ENCODE data around the gene HPS3.

Gene HPS3

DNA sequence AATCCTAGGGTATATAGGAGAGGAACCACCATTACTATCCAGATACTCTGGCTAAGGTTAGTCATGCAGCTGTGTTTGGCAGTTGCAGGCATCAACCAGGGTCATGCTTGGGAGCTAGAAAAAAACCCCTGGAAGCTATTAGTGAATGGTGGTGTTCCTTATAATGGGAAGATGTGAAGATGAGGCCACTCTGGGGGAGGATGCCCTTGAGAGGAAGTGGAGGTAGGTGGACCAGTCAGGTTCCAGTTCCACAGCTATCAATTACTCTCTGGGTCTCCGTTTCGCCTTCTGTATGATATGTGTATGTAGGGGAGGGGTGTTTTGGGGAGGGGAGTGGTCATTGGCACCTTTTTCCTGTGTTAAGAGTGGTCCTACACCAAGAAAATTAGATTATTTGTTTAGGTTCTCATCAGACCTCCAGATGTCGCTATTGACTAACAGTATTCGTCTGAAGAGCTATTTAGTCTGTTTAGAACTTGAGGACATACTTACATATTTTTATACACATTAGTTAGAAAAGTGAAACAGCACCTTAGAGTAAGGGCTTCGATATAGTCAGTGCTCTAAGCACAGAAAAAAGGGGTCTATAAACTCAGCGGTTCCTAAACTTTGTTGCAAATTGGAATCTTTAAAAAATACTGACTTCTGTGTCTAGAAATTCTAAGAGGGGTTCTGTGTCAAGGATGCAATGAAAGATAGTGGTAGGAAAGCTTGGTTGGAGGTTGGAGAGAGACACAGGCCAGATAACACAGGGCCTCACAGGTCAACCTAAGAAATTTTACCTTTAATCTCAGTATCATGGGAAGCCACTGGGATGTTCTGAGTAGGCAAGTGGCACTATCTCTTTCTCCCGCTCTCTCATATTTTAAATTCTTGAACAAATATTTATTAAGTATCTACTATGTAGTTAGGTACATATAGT lies 9.1 kb upstream of the HPS3 start:
- no peak for DNase-seq (ENCODE audit: low read depth in 2 of 2)

DNA sequence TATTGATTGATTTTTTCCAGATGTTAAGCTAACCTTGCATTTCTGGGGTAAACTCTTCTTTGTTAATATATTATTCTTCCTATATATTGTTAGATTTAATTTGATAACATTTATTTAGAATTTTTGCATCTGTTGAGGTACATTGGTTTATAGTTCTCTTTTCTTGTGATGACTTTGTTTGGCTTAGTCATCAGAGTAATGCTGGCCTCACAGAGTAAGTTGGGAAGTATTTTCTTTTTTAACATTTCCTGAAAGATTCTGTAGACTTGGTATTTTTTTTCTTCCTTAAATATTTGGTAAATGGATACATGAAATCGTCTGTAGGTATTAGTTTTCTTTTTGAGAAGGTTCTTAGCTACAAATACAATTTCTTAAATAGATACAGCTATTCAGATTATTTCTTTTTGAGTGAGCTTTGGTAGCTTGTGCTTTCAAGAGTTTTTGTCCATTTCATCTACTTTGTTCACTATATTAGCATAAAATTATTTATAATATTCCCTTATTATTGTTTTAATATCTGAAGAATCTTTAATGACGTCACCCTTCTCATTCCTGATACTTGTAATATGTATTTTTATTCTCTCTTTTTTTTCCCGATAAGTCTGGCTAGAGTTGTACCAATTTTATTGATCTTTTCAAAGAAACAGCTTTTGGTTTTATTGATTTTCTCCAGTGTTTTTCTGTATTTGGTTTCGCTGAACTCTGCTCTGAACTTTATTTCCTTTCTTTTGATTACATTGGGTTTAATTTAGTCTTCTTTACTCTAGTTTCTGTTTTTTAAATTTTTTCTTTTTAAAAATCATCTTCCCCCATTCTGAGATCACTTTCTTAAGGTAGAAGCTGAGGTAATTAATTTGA lies 6.5 kb upstream of the HPS3 start:
- no peak for DNase-seq (ENCODE audit: low read depth in 2 of 2)

DNA sequence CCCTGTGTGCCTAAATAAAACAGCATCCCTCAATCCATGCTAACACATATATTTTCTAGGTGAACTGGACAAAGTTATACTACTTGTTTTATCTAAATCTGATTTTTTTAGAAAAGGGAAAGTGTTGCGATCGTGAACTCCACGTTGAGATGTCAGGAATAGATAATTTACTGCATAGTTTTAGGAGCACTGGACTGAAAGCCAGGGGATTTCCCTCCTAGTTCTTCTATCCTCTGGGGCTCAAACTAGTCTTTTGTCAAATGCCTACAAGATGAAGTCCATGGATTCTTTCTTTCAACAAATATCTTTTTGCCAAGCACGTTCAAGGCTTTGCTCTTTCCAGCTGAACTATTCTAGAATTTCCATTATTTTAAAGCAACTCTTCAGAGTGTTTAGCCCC lies 617 bp upstream of the HPS3 start:
- DNase-seq (ENCODE audit: low read depth in 2 of 2), result no peak

DNA sequence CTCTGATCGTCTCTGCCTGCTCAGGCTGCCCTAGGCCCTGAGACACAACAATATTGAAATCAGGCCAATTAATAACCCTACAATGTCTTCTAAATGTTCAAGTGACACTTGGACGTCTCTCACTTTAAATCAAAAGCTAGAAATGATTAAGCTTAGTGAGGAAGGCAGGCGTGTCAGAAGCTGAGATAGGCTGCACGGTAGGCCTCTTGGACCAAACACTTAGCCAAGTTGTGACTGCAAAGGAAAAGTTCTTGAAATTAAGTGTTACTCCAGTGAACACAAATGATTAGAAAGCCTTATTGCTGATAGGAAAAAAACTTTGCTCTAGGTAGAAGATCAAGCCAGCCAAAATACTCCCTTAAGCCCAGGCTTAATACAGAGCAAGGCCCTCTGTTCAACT lies 2.2 kb downstream of the HPS3 start:
- DNase-seq (ENCODE audit: low read depth in 2 of 2), result no peak

DNA sequence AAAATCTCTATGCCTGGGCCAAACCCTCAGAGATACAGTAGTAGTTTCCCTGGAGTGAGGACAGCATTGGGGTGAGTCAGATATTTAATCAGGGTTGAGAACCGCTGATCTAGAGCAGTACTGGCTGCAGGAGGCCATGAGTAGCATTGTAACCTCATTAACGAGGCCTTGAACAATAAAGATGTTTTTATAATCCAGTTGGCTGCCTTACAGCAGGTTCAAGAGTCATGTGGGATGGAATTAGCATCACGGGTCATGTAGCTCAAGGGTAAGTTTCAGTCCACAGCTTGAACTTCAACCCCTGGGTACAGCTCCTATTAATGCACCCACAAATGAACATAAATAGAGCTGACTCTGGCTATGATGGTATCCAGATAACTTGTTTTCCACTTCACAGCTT lies 5.1 kb downstream of the HPS3 start:
- no peak for DNase-seq (ENCODE audit: low read depth in 2 of 2)

DNA sequence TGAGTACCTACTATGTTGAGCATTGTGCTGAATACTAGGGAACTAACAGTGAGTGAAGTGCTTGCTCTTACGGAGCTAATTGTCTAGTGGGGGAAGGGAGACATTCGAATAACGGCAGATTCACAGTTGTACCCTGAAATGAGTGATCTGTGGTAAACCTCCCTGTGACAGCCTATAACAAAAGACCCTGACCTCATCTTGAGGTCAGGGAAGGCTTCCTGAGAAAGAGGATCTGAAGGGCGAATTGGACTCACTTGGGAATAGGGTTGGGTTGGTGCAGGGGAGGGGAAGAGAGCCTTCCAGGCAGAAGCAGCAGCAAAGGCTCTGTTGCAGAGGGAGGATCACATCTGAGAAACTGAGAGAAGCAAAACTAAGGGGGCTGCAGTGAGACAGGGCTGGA lies 13.2 kb downstream of the HPS3 start:
- no peak for DNase-seq (ENCODE audit: low read depth in 2 of 2)

DNA sequence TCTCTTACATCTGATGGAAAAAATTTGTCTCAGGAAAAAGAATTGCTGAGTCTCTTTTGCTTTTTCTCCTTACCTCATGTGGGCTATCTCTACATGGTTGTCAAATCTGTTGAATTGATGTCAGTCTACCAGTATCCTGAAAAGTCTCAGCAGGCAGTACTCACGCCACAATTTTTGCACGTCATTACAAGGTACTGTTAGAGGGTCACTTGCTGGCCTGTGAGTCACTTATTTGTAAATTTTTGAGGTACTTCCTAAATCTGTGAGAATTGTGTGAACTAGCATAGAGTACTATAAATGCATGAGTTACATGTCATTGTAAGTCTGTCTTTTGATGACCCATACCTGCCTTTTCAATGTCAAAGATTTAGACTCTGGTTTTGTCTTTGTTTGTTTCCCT lies 15.9 kb downstream of the HPS3 start:
- DNase-seq (ENCODE audit: low read depth in 2 of 2), result no peak

DNA sequence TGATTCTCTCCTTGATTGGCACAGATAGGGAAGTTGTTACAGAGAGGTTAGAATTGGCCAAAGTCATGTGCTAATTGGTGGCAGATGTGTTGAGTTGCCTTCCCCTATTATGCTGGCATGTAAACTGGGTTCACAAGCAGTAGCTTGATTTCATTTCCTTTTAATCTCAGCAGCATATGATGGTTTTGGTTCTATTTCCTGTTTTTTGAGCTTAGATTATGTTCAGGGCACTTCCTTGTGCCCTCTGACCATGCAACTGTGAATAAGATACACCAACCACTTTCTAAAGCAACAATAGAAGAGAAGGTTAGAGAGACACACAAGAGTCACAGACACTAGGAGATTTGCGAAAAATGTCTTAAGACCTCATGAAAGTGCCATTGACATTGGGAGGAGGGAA lies 16.5 kb downstream of the HPS3 start:
- DNase-seq (ENCODE audit: low read depth in 2 of 2), result no peak

DNA sequence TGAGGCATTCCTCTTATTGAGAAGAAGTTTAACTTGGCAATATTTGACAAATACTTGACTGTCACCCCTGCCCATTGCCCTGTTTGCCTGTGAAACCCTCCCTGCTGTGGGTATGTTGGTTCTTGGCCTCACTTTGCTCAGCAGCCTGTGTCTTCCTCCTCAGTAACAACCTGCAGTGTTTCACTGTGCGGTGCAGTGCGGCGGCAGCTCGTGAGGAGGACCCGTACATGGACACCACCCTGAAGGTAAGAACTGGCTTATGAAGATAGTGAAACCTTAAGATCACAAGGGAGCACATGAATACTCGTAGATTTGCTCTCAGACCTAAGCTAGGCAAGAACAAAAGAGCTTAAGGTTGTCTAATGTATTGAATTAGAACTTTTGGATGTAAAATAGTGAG lies 21.0 kb downstream of the HPS3 start:
- DNase-seq (ENCODE audit: low read depth in 2 of 2), result no peak

DNA sequence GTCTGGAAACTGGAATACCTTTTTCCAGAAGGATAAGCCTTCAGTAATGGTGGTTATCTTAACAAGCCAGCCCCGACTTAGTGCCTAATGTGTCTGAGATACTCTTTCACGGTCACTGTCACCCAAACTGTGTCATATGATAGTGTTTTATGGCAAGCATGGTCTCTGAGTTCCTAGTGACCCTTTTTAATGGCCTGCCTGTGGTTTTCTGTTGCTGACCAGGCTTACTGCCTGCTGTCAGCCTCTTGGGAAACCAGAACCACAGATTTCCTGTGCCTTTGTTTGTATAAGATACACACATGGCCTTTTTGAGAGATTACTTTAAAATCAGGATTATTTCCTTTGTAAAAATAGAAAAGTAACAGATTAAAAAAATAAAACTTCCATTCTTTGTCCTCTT lies 22.4 kb downstream of the HPS3 start:
- DNase-seq (ENCODE audit: low read depth in 2 of 2), result no peak

DNA sequence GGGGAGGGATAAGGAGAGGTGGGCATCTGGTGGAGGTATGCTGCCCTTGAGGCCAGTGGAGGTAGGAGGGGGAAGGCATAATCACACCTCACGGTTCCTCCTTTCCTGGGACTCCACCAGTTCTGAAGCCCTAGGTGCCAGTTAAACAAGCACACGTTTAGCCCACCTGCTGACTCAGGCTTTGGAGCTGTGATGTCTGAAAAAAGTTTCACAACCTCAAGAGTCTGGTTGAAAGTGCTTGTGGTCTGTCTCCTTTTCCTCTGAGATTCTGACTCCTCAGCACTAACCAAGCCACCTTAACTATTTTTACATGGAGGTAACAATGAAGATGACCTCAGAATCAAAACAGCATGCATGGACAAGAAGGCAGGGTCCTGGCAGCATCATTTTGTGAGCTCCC lies 23.0 kb downstream of the HPS3 start:
- DNase-seq (ENCODE audit: low read depth in 2 of 2), result no peak

DNA sequence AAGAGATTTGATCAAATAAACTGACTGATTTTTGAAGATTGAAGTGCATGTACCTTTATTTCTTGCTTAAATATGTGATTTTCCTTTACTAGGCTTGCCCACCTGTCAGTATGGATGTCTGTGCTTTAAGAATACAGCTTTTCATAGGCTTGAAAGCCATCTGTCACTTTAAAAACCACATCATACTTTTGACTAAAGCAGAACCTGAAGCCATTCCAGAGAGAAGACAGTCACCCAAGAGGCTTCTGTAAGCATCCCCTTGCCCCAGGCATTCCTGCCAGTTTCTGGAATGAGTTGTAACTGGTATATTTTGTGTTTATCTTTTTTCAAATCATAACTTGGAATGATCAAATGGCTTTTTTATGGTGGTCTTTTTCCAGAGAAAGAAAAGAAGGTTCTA lies 24.0 kb downstream of the HPS3 start:
- DNase-seq (ENCODE audit: low read depth in 2 of 2), result no peak

DNA sequence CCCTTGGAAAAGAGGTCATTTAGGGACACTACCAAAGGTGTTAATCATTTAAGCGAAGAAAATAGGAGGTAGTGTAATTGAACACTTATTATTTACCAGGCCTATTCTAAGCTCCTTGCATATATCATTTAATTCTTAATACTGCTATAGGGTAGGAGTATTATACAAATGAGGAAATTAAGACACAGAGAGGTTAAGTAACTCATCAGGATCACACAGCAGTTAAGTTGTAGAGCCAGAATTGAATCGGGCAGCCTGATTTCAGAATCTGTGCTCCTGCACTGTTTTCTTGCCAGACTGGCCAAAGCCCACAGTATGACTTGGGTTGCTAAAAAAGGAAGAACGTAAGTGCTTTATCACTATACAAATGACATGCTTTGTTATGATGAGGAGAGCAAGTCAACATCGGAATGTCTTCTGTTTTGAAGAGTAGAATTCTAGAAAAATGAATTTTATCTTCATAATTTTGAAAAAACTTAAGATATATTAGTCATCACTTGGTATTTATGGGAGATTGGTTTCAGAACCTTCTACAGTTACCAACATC lies 31.4 kb downstream of the HPS3 start:
- no peak for DNase-seq (ENCODE audit: low read depth in 2 of 2)

DNA sequence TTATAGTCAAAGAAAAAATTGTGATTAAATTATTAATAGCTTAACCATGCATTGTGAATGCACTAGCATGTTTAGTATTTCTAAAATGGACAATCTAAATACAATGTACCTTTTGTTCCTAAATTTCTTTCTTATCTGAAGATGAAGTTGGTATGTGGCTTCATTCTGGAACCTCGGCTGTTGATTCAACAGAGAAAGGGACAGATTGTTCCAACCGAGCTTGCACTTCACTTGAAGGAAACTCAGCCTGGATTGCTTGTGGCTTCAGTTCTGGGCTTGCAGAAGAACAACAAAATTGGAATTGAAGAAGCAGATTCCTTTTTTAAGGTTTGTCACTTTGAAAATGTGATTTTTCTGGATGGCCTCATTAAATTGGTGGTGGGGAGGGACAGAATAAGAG lies 32.6 kb downstream of the HPS3 start:
- no peak for DNase-seq (ENCODE audit: low read depth in 2 of 2)

DNA sequence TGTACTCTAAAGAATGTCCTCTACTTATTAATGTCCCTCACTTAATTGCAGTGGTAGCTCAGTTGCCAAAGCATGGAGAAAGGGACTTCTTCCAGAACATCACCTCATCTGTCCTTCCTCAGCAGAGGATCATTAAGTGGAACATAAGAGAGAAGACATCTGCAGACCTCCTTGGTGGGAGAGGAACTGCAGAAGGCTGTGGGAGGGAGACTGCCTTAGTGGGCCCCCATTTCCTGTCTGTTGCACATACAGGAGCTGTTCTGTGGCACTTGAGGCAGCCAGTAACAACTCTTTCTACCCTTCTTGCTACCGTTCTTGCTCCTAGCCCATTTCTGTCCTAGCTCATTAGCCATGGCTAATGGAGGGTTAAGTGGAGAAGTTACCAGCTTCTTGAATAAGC lies 33.6 kb downstream of the HPS3 start:
- no peak for DNase-seq (ENCODE audit: low read depth in 2 of 2)

DNA sequence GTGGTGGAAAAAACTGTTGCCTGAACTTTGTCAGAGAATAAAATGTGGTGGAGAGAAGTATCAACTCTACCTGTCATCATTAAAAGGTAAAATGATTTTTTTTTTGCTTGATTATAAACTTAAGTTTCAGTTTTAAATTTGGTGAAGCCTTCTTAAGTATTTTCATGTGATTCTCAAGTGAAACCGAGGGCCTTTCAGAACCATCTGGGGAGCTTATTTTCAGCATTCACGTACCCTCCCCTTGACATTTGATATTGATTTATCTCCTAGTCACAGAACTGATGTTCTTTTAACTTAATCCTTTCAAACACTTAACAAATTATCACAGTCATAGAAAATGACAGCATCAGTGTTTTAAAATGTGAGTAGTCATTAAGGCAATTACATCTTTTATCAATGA lies 38.5 kb downstream of the HPS3 start:
- no peak for DNase-seq (ENCODE audit: low read depth in 2 of 2)

DNA sequence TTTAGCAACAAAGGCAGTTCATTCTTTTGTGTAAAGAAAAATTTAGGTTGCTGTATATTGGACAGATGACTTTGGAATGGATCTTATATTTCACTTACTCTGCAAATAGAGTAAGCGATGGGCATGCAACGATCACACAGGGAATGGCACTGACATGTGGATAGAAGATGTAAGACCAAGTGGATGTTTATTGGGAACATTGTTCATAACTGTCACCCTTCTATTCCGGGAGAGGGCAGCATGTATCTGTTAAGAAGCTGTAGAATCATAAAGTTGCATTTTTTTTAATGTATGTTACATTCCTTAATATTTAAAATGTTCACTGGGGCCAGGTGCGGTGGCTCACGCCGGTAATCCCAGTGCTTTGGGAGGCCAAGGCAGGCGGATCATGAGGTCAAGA lies 41.2 kb downstream of the HPS3 start:
- DNase-seq (ENCODE audit: low read depth in 2 of 2), result no peak

DNA sequence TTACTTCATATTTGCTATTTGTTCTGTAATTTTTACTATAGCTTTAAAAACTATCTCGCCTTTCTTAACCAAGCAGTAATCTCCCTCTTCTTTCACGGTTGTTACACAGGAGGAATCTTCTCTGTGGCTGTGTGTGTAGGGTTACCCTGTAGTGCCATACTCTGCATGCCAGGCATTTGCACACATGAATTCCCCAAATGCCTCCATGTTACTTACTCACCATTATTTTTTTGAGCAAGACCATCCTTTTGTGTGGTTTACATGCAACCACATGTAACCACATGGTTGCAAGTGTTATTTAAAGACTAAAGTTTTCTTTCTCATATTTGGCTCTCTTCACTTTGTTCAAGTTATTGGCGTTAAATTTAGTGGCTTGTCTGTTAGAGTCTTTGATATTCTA lies 45.5 kb downstream of the HPS3 start:
- no peak for DNase-seq (ENCODE audit: low read depth in 2 of 2)

DNA sequence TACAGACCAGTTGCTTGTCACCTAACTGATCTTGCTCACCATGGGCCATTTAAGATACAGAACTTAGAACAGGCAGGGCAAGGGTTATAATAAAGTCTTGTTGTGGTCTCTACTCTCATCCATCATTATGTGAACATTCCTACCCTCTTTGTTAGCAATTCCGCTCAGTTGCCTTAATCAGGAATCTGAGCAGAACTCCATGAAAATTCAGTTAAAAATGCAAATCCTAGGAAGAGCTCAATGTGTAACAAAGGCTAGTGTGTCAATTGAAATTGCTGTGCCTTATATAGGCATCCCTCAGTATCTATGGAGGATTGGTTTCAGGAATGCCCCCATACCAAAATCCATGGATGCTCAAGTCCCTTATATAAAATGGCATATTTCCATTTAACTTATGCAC lies 47.7 kb downstream of the HPS3 start:
- DNase-seq (ENCODE audit: low read depth in 2 of 2), result no peak

DNA sequence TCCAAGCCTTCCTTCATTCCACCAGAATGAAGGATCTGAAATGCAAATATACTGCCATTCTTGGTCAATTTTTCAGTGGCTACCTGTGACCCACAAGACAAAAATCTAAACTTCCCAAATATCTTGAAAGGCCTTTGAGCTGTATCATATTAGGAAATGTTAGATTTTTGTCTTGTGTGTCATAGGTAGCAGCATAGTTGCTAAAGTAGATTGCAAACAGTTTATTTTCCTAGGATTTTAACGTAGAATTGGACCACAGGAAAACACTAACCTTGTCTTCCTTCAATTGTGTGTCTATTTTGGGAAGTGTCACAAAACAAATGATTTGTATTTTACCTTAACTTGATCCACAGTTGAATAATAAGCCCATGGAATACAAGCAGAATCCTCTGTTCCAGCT lies 49.8 kb downstream of the HPS3 start:
- DNase-seq (ENCODE audit: low read depth in 2 of 2), result no peak

DNA sequence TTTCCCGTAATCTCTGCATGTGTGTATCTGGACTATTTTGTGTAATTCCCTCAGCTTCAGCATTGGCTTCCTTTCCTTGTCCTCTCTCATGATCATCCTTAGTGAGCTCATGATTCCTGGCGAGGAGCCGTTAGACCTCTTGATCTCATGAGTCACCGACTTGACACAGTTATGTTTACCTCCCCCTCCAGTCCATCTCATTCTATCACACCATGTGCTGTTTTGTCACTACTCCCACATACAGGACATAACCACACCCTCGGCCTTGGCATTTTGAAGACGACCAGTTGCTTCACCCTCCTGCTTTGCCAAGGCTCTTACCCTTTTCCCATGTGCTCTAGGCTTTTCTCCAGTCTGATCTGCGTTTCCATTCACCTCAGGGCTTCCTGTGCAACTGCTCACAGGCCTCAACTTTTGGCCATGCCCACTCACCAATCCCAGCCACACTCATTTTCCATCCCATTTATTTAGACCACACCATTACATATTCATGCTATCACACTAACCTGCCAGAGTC lies 50.7 kb downstream of the HPS3 start:
- no peak for DNase-seq (ENCODE audit: low read depth in 2 of 2)

DNA sequence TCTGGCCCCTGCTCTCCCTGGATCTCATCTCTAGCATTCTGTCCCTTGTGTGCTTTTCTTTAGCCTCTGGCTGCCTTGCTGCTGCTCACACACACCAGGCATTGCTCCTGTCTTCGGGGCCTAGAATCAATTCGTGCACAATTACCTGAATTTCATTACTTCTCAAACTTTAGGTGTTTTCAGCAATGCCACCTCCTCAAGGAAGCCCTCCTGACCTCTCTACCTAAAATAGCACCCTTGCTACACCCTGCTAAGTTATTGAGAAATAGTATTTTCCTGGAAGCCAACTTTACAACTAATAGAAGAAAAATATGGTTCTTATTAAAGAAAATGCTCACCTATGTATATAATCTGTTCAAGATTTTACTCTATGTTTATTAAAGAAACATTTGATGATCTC lies 51.7 kb downstream of the HPS3 start:
- no peak for DNase-seq (ENCODE audit: low read depth in 2 of 2)

DNA sequence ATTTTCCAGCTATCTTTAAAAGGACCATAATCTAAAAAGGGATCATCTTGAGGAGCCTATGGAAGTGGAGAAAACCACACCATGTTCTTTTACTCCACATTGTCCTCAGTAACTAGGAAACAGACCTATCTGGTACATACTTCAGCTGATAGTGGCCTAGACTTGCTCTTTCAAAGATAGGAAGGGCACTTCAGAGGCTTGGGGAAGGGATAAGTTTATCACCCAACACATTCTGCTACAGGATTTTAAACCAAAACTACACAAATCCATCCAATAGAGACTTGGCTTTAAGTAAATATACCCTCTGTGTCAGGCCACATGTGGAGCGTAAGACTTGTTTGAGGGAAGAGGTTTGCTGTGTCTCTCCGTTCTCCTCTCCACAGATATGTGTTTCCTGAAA lies 56.8 kb downstream of the HPS3 start:
- no peak for DNase-seq (ENCODE audit: low read depth in 2 of 2)
